AG10803 (cell line): Measurements from ENCODE around the gene NKD2.

ENCODE experiments used
- DNase-seq: peaks from one replicate; pipeline ENCODE4 v3.0.0; 2010; ENCODE audit warnings: low read depth
- H3K4me3 ChIP-seq: 2 replicates; pipeline ENCODE4 v1.5.1; 2011; ENCODE audit warnings: mild to moderate bottlenecking, low read length, control low read depth
- TF ChIP-seq, protein P1 (sequence below): conservative IDR thresholded peaks from 2 replicates; pipeline ENCODE4 v1.5.1; 2011; ENCODE audit warnings: mild to moderate bottlenecking, low read length, control low read depth, inconsistent platforms

Gene NKD2

DNA sequence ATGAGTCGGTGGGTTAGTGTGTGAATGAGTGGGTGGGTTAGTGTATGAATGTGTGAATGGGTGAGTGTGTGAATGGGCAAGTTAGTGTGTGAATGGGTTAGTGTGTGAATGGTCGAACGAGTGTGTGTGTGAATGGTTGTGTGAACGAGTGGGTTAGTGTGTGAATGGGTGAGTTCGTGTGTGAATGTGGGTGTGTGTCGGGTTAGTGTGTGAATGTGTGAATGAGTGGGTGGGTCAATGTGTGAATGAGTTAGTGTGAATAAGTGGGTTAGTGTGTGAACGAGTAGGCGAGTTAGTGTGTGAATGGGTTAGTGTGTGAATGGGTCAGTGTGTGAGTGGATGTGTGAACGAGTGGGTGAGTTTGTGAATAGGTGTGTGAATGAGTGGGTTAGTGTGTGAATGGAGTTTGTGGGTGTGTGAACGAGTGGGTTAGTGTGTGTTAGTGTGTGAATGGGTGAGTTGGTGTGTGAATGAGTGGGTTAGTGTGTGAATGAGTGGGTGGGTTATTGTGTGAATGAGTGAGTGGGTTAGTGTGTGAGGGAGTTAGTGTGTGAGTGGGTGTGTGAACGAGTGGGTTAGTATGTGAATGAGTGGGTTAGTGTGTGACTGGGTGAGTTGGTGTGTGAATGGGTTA is 38.8 kb downstream of the NKD2 start:
- no peak for DNase-seq
- no peak overlapping the region for H3K4me3 ChIP-seq
- TF ChIP-seq, protein P1, sequence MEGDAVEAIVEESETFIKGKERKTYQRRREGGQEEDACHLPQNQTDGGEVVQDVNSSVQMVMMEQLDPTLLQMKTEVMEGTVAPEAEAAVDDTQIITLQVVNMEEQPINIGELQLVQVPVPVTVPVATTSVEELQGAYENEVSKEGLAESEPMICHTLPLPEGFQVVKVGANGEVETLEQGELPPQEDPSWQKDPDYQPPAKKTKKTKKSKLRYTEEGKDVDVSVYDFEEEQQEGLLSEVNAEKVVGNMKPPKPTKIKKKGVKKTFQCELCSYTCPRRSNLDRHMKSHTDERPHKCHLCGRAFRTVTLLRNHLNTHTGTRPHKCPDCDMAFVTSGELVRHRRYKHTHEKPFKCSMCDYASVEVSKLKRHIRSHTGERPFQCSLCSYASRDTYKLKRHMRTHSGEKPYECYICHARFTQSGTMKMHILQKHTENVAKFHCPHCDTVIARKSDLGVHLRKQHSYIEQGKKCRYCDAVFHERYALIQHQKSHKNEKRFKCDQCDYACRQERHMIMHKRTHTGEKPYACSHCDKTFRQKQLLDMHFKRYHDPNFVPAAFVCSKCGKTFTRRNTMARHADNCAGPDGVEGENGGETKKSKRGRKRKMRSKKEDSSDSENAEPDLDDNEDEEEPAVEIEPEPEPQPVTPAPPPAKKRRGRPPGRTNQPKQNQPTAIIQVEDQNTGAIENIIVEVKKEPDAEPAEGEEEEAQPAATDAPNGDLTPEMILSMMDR, result no peak

DNA sequence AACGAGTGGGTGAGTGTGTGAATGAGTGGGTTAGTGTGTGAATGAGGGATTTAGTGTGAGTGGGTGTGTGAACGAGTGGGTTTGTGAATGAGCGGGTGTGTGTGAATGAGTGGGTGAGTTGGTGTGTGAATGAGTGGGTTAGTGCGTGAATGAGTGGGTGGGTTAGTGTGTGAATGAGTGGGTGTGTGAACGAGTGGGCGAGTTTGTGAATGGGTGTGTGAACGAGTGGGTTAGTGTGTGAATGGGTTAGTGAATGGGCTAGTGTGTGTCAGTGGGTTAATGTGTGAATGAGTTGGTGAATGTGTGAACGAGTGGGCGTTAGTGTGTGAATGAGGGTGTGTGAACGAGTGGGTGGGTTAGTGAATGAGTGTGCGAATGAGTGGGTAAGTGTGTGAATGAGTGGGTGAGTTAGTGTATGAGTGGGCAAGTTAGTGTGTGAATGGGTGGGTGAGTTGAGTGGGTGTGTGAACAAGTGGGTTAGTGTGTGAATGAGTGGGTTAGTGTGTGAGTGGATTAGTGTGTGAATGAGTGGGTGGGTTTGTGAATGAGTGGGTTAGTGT is 39.6 kb downstream of the NKD2 start:
- H3K4me3 ChIP-seq, result no peak overlapping the region
- TF ChIP-seq, protein P1, result no peak
- DNase-seq, result no peak

DNA sequence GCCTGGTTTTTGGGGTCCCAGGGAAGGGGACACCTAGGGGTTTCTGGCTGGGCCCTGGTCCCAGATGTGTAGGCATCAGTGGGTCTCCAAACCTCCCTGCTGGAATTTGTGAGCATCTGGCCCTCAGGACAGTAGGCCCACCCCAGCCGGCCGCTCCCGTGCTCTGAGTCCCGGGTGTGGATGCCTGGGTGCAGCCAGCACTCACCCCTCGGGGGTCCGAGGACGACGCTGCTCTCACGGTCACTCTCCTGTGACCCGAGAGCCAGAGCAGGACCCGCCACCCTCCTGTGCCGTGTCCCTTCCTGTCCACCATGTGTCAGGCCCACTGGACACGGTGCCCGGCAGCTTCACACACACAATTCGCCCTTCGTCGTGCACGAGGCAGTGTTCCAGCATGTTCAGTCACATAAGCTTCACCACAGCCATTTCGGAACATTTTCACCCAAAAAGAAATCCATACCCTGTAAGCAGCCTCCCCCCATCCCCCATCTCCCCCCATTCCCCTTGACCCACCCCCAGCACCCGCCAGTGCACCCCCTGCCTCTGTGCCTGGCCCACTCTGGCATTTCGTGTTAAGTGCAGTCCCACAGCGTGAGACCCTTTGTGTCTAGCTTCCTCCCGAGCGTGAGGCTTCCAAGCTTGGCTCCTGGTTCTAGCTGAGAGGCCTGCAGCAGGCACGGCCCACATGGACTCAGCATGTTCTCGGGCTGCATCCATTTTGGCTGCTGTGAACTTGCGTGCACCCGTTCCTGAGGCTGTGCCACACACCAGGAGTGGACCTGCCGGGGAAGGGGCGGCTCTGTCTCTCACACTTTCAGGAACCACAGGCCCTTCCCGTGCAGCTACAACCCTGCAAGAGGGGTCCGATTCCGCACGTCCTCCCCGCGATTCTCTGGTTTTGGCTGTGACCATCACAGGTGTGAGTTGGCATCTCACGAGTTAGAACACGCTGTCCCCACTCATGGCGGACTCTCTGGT is 40.5 kb downstream of the NKD2 start:
- TF ChIP-seq, protein P1, result no peak
- DNase-seq, result no peak
- no peak overlapping the region for H3K4me3 ChIP-seq

DNA sequence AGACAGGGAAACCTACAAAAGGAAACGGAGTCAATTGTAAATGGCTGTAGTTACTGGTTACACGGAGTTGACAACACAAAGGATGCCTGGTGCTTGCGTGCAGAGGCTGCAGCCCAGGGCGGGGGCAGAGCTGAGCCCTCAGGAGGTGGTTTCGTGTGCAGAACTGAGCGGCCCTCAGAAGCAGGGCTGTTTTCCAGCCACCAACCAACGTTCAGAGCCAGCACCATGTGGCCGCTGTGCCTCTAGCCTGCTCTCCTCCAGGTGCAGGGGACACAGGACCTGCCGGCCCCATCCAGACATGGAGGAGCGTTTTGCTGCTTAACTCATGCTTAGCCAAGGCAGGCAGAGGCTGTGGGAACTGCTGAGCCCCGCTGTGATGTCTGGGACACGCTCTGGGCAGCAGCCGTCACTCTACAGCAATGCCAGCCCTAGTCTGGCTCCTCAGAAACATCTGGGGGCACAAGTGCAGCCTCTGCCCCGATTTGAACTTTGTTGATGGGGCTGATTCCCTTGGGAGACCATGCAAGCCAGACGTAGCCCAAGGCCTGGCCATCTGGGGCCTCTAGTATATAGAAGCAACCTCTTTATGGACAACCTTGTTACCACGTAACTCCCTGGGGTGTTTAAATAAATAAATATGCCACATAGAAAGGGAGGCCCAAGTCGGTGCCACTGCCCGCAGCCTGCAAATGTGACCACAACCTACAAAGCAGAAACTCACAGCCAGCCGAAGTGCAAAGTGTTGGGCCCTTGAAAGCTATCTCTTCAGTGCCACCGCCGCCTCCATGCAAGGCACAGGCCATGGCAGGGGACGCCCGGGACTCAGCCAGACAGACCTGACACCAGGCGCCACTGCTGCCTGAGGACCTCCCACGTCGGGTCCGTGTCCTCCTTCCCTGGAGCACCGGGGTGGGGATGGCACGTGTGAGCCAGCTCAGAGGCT is 42.1 kb downstream of the NKD2 start:
- TF ChIP-seq, protein P1, result no peak
- no peak overlapping the region for H3K4me3 ChIP-seq
- DNase-seq, result no peak

DNA sequence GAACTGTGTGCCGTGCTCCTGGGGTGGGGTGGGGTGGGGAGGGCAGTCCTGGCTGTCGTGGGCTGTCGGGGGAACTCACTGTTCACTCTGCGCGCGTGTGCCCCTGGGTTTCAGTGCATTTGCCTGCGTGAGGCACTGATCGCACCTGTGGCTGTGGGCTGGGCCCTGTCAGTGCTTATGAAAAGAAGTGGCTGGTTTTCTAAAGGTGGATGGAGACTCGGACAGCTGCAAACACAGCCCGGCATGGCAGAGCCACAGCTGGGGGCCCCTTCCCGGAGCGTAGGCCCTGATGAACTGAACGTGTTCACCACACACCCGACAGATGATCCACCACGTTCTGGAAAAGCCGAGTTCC is 42.7 kb downstream of the NKD2 start:
- no peak overlapping the region for H3K4me3 ChIP-seq
- TF ChIP-seq, protein P1, result no peak

DNA sequence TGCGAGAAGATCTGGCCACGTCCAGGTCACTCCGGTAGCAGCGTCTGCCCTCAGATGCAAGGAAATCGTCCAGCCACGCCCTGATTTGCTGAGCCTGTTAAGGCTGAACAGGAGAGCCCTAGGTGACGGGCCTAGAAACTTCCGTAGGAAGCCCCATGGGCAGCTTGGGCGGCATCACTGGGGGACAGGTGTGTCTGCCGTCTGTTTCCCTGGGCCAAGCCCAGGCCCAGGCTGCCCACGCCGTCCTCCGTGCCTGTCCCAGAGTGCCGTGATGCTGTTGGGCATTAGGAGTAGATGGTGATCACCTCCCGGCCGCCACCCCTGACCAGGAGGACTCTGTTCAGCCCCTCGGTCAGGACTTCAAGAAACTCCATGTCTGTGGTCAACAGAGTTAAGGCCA is 43.5 kb downstream of the NKD2 start:
- TF ChIP-seq, protein P1, result no peak
- H3K4me3 ChIP-seq, result no peak overlapping the region

More for the DNA sequence above, 42.7 kb downstream of the NKD2 start:
- DNase-seq, result no peak

More for the DNA sequence above, 43.5 kb downstream of the NKD2 start:
- DNase-seq, result no peak
